Loucy (cell line): Measurements from ENCODE around the gene NR2C1.

Experiments used
- CTCF ChIP-seq: fragments of 200-600 bp; sonication (generic); conservative IDR thresholded peaks from 2 replicates; pipeline ENCODE4 v1.5.1; 2014; ENCODE audit warnings: mild to moderate bottlenecking, antibody characterized with exemption, low read length
- EZH2phosphoT487 ChIP-seq: fragments of 200-600 bp; IDR thresholded peaks from 2 replicates; pipeline ENCODE4 v1.6.1; 2018; ENCODE audit warnings: antibody characterized with exemption, mild to moderate bottlenecking, moderate library complexity, borderline replicate concordance

GRCh38 chr12:94980577-94980976 is 92.8 kb downstream of the NR2C1 start:
- TF ChIP-seq CTCF (peak; percentile 66), EZH2phosphoT487 (no peak)
